ENCODE results near the gene CHRNA4. TPM values are rescaled to one million over a fixed set of nuclear protein-coding genes. Genes with fewer than 3 reads are reported as not detected.

Gene CHRNA4
- total RNA-seq, 2 donors from 2014 or later: not detected

DNA sequence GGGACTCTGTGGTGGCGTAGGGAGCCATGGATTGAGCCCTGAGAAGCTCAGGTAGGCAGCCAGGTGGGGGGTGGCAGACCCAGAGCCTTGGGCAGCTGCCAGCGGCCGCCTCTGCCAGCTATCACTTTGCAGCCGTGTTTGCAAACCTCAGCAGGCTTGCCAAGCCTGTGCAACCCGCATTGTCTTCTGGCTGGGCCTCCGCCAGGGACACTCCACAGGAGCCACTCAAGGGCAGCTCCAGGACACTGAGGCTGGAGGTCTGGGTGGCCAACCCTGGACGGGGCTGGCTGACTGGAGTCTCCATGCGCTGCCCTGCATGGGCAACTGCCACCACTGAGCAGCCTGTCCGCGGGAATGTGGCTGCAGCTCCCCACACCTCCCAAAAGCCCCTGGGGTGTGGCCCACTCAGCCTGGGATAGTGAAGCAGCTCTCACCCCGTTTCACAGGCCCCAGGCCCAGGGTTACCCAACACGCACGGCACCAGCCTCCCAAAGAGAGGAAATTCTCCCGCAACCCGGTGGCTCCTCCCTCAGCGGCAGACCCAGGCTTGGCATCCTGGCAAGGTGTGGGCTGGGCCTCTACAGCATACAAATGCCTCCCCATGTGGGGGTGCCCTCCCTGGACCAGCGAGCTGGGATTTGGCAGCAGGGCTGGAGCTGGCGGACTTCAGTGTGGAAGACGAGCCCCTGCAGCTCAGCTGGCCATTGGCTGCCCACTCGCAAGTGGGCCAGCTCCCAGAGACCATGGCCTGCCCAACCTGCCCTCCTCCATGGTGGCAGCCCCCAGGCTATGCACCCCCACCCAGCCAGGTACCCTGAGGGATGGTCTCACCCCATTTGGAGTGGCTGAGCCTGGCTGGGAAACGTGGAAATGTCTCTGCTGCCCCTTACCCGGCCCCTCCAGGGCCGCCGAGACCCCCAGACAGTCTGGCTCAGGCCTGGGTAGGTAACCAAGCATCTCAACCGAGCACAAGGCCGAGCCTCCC is 2.9 kb downstream of the CHRNA4 start:
- Histone ChIP-seq H3K9me3 (no peaks in the 10 kb centered on the region), H3K27ac (no peak overlapping the region), H3K4me1 (ENCODE audit: control insufficient read depth in 1 of 2, low read depth in 2 of 2) (no peaks in the 10 kb centered on the region), H3K36me3 (no peaks in the 10 kb centered on the region), H3K4me3 (no peak overlapping the region), H3K27me3 (replicated peaks; ENCODE audit: insufficient read depth) (no peaks in the 10 kb centered on the region)
- no peak for DNase-seq (ENCODE audit: low spot score)
- TF ChIP-seq, protein P1, sequence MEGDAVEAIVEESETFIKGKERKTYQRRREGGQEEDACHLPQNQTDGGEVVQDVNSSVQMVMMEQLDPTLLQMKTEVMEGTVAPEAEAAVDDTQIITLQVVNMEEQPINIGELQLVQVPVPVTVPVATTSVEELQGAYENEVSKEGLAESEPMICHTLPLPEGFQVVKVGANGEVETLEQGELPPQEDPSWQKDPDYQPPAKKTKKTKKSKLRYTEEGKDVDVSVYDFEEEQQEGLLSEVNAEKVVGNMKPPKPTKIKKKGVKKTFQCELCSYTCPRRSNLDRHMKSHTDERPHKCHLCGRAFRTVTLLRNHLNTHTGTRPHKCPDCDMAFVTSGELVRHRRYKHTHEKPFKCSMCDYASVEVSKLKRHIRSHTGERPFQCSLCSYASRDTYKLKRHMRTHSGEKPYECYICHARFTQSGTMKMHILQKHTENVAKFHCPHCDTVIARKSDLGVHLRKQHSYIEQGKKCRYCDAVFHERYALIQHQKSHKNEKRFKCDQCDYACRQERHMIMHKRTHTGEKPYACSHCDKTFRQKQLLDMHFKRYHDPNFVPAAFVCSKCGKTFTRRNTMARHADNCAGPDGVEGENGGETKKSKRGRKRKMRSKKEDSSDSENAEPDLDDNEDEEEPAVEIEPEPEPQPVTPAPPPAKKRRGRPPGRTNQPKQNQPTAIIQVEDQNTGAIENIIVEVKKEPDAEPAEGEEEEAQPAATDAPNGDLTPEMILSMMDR (IDR thresholded peaks at IDR 0.05): no peak
- no peak for ATAC-seq (ENCODE audit: insufficient number of reproducible peaks, low FRiP score, low read depth)

DNA sequence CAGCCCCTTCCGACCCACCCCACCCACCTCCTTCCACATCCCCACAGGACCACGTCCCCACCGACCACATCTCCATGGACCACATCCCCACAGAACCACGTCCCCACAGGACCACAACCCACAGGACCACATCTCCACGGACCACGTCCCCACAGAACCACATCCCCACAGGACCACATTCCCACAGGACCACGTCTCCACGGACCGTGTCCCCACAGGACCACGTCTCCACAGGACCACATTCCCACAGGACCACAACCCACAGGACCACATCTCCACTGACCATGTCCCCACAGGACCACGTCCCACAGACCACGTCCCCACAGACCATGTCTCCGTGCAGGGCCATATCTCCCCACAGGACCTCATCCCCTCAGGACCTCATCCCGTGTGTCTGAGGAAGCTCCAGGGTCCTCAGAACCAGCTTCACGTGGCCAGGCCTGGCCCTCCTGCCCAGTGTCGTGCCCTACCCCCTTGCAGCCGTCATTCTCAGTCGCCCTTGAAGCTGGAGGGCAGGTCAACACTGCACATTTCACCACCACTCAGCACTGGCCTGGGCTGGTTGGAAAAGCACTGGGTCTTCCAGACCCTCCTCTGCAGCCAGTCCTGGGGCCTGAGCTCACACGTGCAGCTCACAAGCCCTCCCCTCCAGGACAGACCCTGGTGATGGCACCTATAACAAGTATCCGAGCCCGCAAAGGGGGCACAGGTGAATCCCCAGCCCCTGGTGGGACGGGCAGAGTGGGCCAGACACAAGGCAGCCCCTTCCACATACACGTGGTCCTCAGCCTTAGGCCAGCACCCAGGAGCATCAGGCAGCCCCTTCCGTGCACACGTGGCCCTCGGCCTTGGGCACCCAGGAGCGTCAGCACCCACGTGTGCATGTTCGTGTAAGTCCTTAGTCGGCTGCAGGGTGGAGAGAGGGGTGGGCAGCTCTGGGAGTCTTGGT is 3.9 kb downstream of the CHRNA4 start:
- TF ChIP-seq, protein P1 (IDR thresholded peaks at IDR 0.05): no peak
- no peaks in the 10 kb centered on the region for H3K4me1 ChIP-seq (ENCODE audit: control insufficient read depth in 1 of 2, low read depth in 2 of 2)
- no peaks in the 10 kb centered on the region for H3K9me3 ChIP-seq
- no peak overlapping the region for H3K27ac ChIP-seq
- no peak for ATAC-seq (ENCODE audit: insufficient number of reproducible peaks, low FRiP score, low read depth)
- H3K27me3 ChIP-seq (replicated peaks; ENCODE audit: insufficient read depth): no peaks in the 10 kb centered on the region
- no peaks in the 10 kb centered on the region for H3K36me3 ChIP-seq
- no peak overlapping the region for H3K4me3 ChIP-seq
- DNase-seq (ENCODE audit: low spot score): no peak

DNA sequence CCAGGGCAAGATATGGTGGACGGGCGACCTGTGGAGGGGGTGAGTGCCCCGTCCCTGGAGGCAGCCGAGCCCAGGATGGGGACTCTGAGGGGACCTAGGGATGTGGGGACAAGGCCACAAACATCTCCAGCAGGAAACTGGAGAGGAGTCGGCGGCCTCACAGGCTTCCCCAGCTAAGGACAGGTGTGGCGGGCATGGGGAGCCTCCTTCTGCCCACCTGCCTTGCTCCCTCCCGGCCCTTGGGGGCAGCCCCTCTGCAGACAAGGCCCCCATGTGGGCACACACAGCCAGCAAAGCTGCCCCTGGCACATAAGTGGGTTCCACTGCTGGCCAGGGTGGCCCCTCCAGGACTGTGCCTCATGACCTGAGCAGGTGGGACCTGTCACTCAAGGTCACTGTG is 4.6 kb downstream of the CHRNA4 start:
- Histone ChIP-seq H3K4me1 (ENCODE audit: control insufficient read depth in 1 of 2, low read depth in 2 of 2) (no peaks in the 10 kb centered on the region), H3K9me3 (no peaks in the 10 kb centered on the region), H3K27ac (no peak overlapping the region), H3K4me3 (no peak overlapping the region), H3K36me3 (no peaks in the 10 kb centered on the region), H3K27me3 (replicated peaks; ENCODE audit: insufficient read depth) (no peaks in the 10 kb centered on the region)
- no peak for DNase-seq (ENCODE audit: low spot score)
- ATAC-seq (ENCODE audit: insufficient number of reproducible peaks, low FRiP score, low read depth): no peak
- TF ChIP-seq, protein P1 (IDR thresholded peaks at IDR 0.05): no peak

DNA sequence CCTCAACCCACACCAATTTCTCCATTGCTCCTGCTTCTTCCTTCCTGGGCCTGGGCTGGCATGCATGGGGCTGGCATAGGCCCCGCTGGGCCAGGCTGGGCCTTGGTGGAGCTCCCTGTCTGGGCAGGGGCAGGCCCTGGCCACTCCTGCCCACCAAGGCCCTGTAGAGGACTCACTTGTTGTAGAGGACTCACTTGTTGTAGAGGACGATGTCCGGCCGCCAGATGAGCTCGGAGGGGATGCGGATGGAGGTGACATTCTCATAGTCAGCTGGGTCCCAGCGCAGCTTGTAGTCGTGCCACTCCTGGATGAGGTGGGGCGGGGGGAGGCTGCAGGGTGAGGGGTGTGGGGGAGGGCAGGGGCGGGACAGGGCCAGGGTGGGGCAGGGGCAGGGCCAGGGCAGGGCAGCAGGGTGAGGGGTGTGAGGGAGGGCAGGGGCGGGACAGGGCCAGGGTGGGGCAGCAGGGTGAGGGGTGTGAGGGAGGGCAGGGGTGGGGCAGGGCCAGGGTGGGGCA is 5.3 kb downstream of the CHRNA4 start:
- ATAC-seq (ENCODE audit: insufficient number of reproducible peaks, low FRiP score, low read depth) (no peak), DNase-seq (ENCODE audit: low spot score) (no peak)
- H3K4me1 ChIP-seq (ENCODE audit: control insufficient read depth in 1 of 2, low read depth in 2 of 2): no peaks in the 10 kb centered on the region
- H3K9me3 ChIP-seq: no peaks in the 10 kb centered on the region
- H3K27ac ChIP-seq: no peak overlapping the region
- no peaks in the 10 kb centered on the region for H3K27me3 ChIP-seq (replicated peaks; ENCODE audit: insufficient read depth)
- H3K4me3 ChIP-seq: no peak overlapping the region
- TF ChIP-seq, protein P1 (IDR thresholded peaks at IDR 0.05): no peak
- H3K36me3 ChIP-seq: no peaks in the 10 kb centered on the region
